Mesangial cell (primary cell): ENCODE measurements around the gene TBC1D9B. TPM values are rescaled to one million over a fixed set of nuclear protein-coding genes. Genes with fewer than 3 reads are reported as not detected.

Source experiments
- total RNA-seq: library from RNA; depleted of rRNA; stranded (reverse); fragments of >200 nt; gene quantifications from 2 replicates; pipeline ENCODE4 v1.2.3, GENCODE V29; 2015

Gene TBC1D9B
- total RNA-seq = 75.1 and 83.5 TPM in 2 replicates

DNA sequence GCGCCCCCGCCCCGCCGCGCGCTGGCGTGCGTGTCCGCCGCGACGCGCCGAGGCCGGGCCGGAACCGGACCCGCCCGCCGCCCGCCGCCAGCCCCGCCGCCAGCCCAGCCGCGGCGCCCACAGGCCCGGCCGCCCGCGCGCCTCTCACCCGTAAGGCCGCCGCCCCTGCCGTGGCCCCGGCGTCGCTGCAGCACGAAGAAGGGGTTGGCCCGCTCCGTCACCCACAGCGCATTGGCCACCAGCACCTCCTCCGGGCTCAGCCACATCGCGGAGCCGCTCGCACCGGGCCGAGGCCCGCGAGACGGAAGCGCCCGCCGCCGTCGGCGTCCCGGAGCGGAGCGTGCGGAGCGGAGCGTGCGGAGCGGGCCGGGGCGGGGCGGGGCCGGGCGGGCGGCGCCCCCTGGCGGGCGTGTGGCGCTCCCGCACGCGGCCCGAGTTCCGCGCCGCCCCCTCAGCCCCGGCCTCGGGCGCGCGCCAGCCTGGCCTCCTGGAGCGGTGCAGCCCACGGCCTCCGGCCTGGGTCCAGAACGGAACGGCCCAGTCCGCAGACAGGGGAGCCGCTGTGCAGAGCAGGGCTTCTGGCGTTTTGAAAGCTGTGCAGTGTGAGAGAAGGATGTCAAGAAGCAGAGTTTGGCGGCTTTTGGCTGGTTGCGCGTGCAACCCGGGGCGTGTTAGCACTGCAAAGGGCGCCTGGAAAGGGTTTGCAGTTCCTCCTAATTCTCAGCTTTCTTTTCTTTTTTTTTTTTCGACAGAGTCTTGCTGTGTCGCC is at the start of gene TBC1D9B:
TSS of gene TBC1D9B (minus strand) at position 342 of the 769 bp plus-strand sequence. CDS start at position 266, 76 bp downstream.

DNA sequence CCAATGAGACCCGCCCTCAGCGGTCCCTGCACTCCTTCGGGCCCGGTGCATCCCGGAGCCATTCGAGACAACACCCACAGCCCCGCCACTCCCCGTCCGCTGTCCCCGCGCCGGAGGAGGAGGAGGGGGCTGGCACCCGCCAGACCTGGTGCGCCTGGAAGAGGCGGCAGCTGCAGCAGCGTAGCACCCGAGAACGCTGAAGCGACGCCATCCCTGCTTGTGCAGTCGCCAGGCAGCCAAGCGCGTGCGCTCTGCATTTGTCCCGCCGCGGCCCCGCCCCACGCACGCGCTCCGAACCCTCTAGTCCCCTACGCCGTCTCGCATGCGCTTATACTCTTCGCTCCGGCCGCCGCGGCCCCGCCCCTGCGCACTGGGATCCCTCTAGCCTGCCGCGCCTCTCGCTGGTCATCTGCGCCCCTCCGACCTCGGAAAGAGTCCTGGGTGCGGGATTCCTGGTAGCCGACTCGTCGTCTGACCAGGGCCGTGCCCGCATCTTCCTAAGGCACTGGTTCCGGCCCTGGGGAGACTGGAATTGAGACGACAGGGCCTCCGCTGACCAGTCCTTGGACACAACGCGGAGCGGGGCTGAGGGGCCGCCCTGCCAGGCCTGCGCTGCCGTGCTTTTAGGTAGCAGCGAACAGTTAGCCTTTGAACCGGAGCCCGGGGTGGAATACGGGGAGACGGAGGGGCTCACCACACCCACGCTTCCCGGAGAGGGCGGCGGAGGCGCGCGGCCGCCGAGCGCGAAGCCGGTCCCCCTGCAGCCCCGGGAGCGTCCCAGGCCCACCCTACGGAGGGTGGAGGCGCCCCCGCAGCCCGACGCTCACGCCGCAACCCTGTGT is 48.9 kb downstream of the TBC1D9B start, which contains the start of gene MRNIP:
TSS of gene MRNIP (minus strand) at position 232 of the 842 bp plus-strand sequence. CDS start at position 211, 21 bp downstream.

DNA sequence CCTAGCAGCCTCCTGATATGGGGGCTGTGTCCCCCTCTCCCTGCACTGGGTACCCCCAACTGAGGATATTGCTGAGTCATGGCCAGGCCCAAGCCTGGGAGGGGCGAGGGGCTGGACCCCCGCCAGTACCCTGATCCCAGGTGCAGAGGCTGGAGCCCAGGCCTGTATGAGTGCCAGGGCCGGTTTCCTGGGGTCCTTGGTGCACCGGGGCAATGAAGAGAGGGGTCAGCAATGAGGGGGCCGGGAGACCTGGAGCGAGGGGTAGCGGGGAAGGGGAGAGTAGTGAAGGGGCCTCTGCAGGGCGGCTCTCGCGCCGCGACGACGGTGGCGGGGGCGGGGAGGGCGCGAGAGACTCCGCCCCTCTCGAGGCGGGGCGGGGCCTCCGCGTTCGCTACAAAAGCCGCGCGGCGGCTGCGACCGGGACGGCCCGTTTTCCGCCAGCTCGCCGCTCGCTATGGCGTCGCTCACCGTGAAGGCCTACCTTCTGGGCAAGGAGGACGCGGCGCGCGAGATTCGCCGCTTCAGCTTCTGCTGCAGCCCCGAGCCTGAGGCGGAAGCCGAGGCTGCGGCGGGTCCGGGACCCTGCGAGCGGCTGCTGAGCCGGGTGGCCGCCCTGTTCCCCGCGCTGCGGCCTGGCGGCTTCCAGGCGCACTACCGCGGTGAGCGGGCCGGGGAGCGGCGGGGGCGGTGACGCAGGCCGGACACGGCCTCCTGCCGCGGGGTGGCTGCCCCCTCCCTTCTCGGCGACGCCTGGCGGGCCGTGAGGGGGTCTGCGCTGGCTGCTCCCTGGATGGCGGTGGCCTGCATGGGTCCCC is 87.0 kb downstream of the TBC1D9B start, which contains the start of gene SQSTM1:
TSS of gene SQSTM1 (plus strand) at position 423 of the 815 bp plus-strand sequence. CDS start at position 455, 32 bp downstream.

Other genes with a start within 250 kb of the TBC1D9B start
- gene CBY3, start 226.9 kb downstream of the TBC1D9B start, total RNA-seq = 0.81 TPM in 1 of 2 replicates, not detected in the other
- gene CANX, start 208.9 kb downstream of the TBC1D9B start, total RNA-seq = 198 and 259 TPM in 2 replicates
- 16.6 and 27.1 TPM in 2 replicates for gene MAML1, start 175.1 kb downstream of the TBC1D9B start, total RNA-seq
- 2.7 TPM in 1 of 2 replicates, not detected in the other for gene LTC4S, start 113.9 kb downstream of the TBC1D9B start, total RNA-seq
- gene MGAT4B, start 101.0 kb downstream of the TBC1D9B start, total RNA-seq = 257 and 417 TPM in 2 replicates
- gene SQSTM1, start 87.0 kb downstream of the TBC1D9B start, total RNA-seq = 180 and 351 TPM in 2 replicates
- 6.8 and 17.5 TPM in 2 replicates for gene MRNIP, start 49.1 kb downstream of the TBC1D9B start, total RNA-seq
- gene RNF130, start 163.9 kb upstream of the TBC1D9B start, total RNA-seq = 34.7 and 57.6 TPM in 2 replicates